HepG2 (cell line): Measurements from ENCODE around the gene ANKZF1. TPM values are rescaled to one million over a fixed set of nuclear protein-coding genes. Genes with fewer than 3 reads are reported as not detected.

Experiments
- ATM ChIP-seq: fragments of 450-650 bp; IDR thresholded peaks from 2 replicates; pipeline ENCODE4 v1.7.1; 2017; ENCODE audit warnings: mild to moderate bottlenecking, borderline replicate concordance
- CREB3 ChIP-seq: sonication (generic); formaldehyde crosslinking; IDR thresholded peaks from 2 replicates; pipeline ENCODE4 v1.5.0; 2020; ENCODE audit warnings: missing genetic modification reagents
- GATAD1 ChIP-seq: IDR thresholded peaks from 2 replicates; pipeline ENCODE4 v1.6.1; 2016; ENCODE audit warnings: missing genetic modification reagents, missing compliant biosample characterization
- HMGXB4 ChIP-seq, 2 experiments: sonication (generic) in 1 of 2; formaldehyde crosslinking in 1 of 2; IDR thresholded peaks; 2 replicates each; pipeline versions ENCODE4 v1.4.0 to v1.6.1; 2018 to 2020; ENCODE audit warnings: missing genetic modification reagents in 2 of 2, borderline replicate concordance in 1 of 2, low read depth in 1 of 2, mild to moderate bottlenecking in 1 of 2, missing biosample characterization in 1 of 2
- HOMEZ ChIP-seq: IDR thresholded peaks from 2 replicates; pipeline ENCODE4 v1.6.1; 2016; ENCODE audit warnings: low read depth
- IKZF1 ChIP-seq: fragments of 450-650 bp; IDR thresholded peaks from 2 replicates; pipeline ENCODE4 v1.7.1; 2016
- LRRFIP1 ChIP-seq: sonication (generic); formaldehyde crosslinking; conservative IDR thresholded peaks from 2 replicates; pipeline ENCODE4 v1.4.0; 2020; ENCODE audit warnings: missing genetic modification reagents
- MBD4 ChIP-seq: IDR thresholded peaks from 2 replicates; pipeline ENCODE4 v1.6.1; 2012; ENCODE audit warnings: low read length, inconsistent platforms, borderline replicate concordance
- MXI1 ChIP-seq: IDR thresholded peaks from 3 replicates; pipeline ENCODE4 v1.6.1; 2012; ENCODE audit warnings: low read depth, low read length, inconsistent platforms, borderline replicate concordance
- NR2C2 ChIP-seq: sonication (generic); formaldehyde crosslinking; IDR thresholded peaks from 2 replicates; pipeline ENCODE4 v1.4.0; 2020; ENCODE audit warnings: missing genetic modification reagents, mild to moderate bottlenecking, moderate library complexity, borderline replicate concordance
- TAF1 ChIP-seq: sonication (generic); formaldehyde crosslinking; IDR thresholded peaks from 2 replicates; pipeline ENCODE4 v1.4.0; 2020; ENCODE audit warnings: missing genetic modification reagents
- USF2 ChIP-seq, 2 experiments: sonication (generic) in 1 of 2; formaldehyde crosslinking in 1 of 2; IDR thresholded peaks; 2 replicates each; pipeline versions ENCODE4 v1.5.1 to v1.6.1; 2011 to 2020; ENCODE audit warnings: borderline replicate concordance in 1 of 2, low read depth in 1 of 2, low read length in 1 of 2, mild to moderate bottlenecking in 1 of 2, missing genetic modification reagents in 1 of 2, moderate library complexity in 1 of 2
- ZNF18 ChIP-seq: sonication (generic); formaldehyde crosslinking; IDR thresholded peaks from 2 replicates; pipeline ENCODE4 v1.8.0; 2022; ENCODE audit warnings: mild to moderate bottlenecking, missing genetic modification reagents; ENCODE audit not compliant: insufficient replicate concordance
- ZNF335 ChIP-seq: sonication (generic); formaldehyde crosslinking; IDR thresholded peaks from 2 replicates; pipeline ENCODE4 v1.4.0; 2020; ENCODE audit warnings: missing genetic modification reagents
- ZNF709 ChIP-seq: sonication (generic); formaldehyde crosslinking; IDR thresholded peaks from 2 replicates; pipeline ENCODE4 v1.5.0; 2020; ENCODE audit warnings: mild to moderate bottlenecking, missing genetic modification reagents
- ZNF747 ChIP-seq: sonication (generic); formaldehyde crosslinking; IDR thresholded peaks from 2 replicates; pipeline ENCODE4 v1.8.1; 2023; ENCODE audit warnings: missing genetic modification reagents, mild to moderate bottlenecking, borderline replicate concordance
- ZNF816 ChIP-seq: sonication (generic); formaldehyde crosslinking; IDR thresholded peaks from 2 replicates; pipeline ENCODE4 v1.8.0; 2022; ENCODE audit warnings: missing genetic modification reagents, mild to moderate bottlenecking, borderline replicate concordance
- polyA plus RNA-seq, 8 experiments: library from polyadenylated mRNA; depleted of rRNA in 3 of 8; stranded (reverse) in 7 of 8; unstranded in 1 of 8; fragments of >200 nt; fragmentation: Illumina TruSeq in 4 of 8; extraction: Trizol in 4 of 8; gene quantifications; 2 replicates each; pipeline versions ENCODE4 v1.2.1 to v1.2.3, GENCODE V29; 2011 to 2016; ENCODE audit warnings: low read depth in 4 of 8, missing spikeins in 1 of 8, mixed read lengths in 1 of 8; ENCODE audit not compliant: insufficient read depth in 1 of 8
- total RNA-seq, 5 experiments: library from RNA; depleted of rRNA; stranded (reverse); fragments of >200 nt; fragmentation: Illumina TruSeq; extraction: Trizol; gene quantifications; 2 replicates each; pipeline ENCODE4 v1.2.3, GENCODE V29; 2016; ENCODE audit warnings: low read depth in 1 of 5

Gene ANKZF1
- total and polyA plus RNA-seq, 2 of the 13 experiments (the other 11 are each of a cell fraction or from before 2014, with no cell fraction given), result 25.3 to 128 TPM

- TF ChIP-seq ZNF747, result no peak
- TF ChIP-seq ZNF335, result no peak
- TF ChIP-seq CREB3 (CRISPR knock-in tag), result no peak
- peak; percentile 21 to 67; a peak in 2 of 4 replicates for TF ChIP-seq HMGXB4 (CRISPR knock-in tag; IDR thresholded peaks at IDR 0.05; ENCODE audit: borderline replicate concordance in 1 of 2, low read depth in 1 of 2)
- no peak for TF ChIP-seq USF2 (IDR thresholded peaks at IDR 0.05; ENCODE audit: low read depth, low read length)
- no peak for TF ChIP-seq USF2 (CRISPR knock-in tag; IDR thresholded peaks at IDR 0.05; ENCODE audit: borderline replicate concordance)
- TF ChIP-seq IKZF1, result no peak
- TF ChIP-seq MXI1, result peak; percentile 11; the same call in 1 of the 3 replicates
- no peak; the same call in 1 of the 2 replicates for TF ChIP-seq ZNF816 (CRISPR knock-in tag)
- TF ChIP-seq ZNF18 (CRISPR knock-in tag), result no peak
- peak; percentile 18; the same call in 1 of the 2 replicates for TF ChIP-seq GATAD1 (CRISPR knock-in tag)
- no peak; the same call in 1 of the 2 replicates for TF ChIP-seq NR2C2
- TF ChIP-seq MBD4, result no peak
- no peak for TF ChIP-seq ZNF709 (CRISPR knock-in tag)
- no peak for TF ChIP-seq HOMEZ
- no peak for TF ChIP-seq LRRFIP1 (CRISPR knock-in tag)
- no peak for TF ChIP-seq TAF1 (CRISPR knock-in tag)
- TF ChIP-seq ATM, result no peak
Measured at GRCh38 chr2:219207134-219207883, 22.3 kb upstream of the ANKZF1 start (continued).
